Measurements from ENCODE around the gene TRIM50.
"Not testable (repeated sequence)": the region's sequence is repeated elsewhere in the genome, so short reads cannot be mapped to it uniquely, and the experiment has no call there.

Gene TRIM50

GRCh38 chr7:73350306-73351068 lies 22.6 kb upstream of the TRIM50 start:
- DNase-seq (ENCODE audit: low read depth), result no peak

- no peak for DNase-seq (ENCODE audit: low read depth)
These were observed 21.9 kb upstream of the TRIM50 start for GRCh38 chr7:73349763-73350162.

GRCh38 chr7:73345951-73346350 lies 18.1 kb upstream of the TRIM50 start:
- DNase-seq (ENCODE audit: low read depth), result no peak

- no peak for DNase-seq (ENCODE audit: low read depth)
These were observed 17.7 kb upstream of the TRIM50 start for GRCh38 chr7:73345538-73345937.

- DNase-seq (ENCODE audit: low read depth), result no peak
These were observed 15.9 kb upstream of the TRIM50 start for GRCh38 chr7:73343671-73344380.

GRCh38 chr7:73342645-73343044 lies 14.8 kb upstream of the TRIM50 start:
- no peak for DNase-seq (ENCODE audit: low read depth)

GRCh38 chr7:73341877-73342276 lies 14.0 kb upstream of the TRIM50 start:
- no peak for DNase-seq (ENCODE audit: low read depth)

- DNase-seq (ENCODE audit: low read depth), result no peak
These were observed 12.6 kb upstream of the TRIM50 start for GRCh38 chr7:73340514-73340913.

- no peak for DNase-seq (ENCODE audit: low read depth)
These were observed 10.4 kb upstream of the TRIM50 start for GRCh38 chr7:73338321-73338720.

GRCh38 chr7:73332447-73332846 lies 4.6 kb upstream of the TRIM50 start:
- DNase-seq (ENCODE audit: low read depth), result no peak

- DNase-seq (ENCODE audit: low read depth), result no peak
These were observed 2.9 kb upstream of the TRIM50 start for GRCh38 chr7:73330772-73331171.

- DNase-seq (ENCODE audit: low read depth), result no peak
These were observed 2.1 kb upstream of the TRIM50 start for GRCh38 chr7:73329861-73330581.

GRCh38 chr7:73328696-73329095 lies 814 bp upstream of the TRIM50 start:
- no peak for DNase-seq (ENCODE audit: low read depth)

GRCh38 chr7:73327449-73327848 lies 433 bp downstream of the TRIM50 start:
- not testable (repeated sequence) for DNase-seq (ENCODE audit: low read depth)

- not testable (repeated sequence) for DNase-seq (ENCODE audit: low read depth)
These were observed 2.5 kb downstream of the TRIM50 start for GRCh38 chr7:73325424-73325823.

- not testable (repeated sequence) for DNase-seq (ENCODE audit: low read depth)
These were observed 3.6 kb downstream of the TRIM50 start for GRCh38 chr7:73324081-73324845.

GRCh38 chr7:73323434-73324080 lies 4.3 kb downstream of the TRIM50 start:
- not testable (repeated sequence) for DNase-seq (ENCODE audit: low read depth)

- DNase-seq (ENCODE audit: low read depth), result not testable (repeated sequence)
These were observed 7.9 kb downstream of the TRIM50 start for GRCh38 chr7:73320009-73320408.

- not testable (repeated sequence) for DNase-seq (ENCODE audit: low read depth)
These were observed 8.3 kb downstream of the TRIM50 start for GRCh38 chr7:73319541-73319940.

GRCh38 chr7:73318656-73319204 lies 9.2 kb downstream of the TRIM50 start:
- not testable (repeated sequence) for DNase-seq (ENCODE audit: low read depth)

GRCh38 chr7:73316521-73316920 lies 11.4 kb downstream of the TRIM50 start:
- no peak for DNase-seq (ENCODE audit: low read depth)

Measured in stimulated activated CD8-positive, alpha-beta memory T cell treated with anti-CD3 and anti-CD28 coated beads, Interleukin-7, amount 100 ng/mL, for 24 hours (primary cell).